B cell (primary cell): ENCODE data around the gene MTCL3.

Source experiments
- EZH2 ChIP-seq: IDR thresholded peaks from 2 replicates; pipeline ENCODE4 v1.6.1; 2012; ENCODE audit warnings: borderline replicate concordance, low read depth, mild to moderate bottlenecking, moderate library complexity, low read length; ENCODE audit not compliant: insufficient read depth, poor library complexity, severe bottlenecking
- TF ChIP-seq, protein P1 (sequence below): fragments of 200-600 bp; IDR thresholded peaks from one replicate; pipeline ENCODE4 v1.8.0; 2022; ENCODE audit warnings: antibody characterized with exemption, mild to moderate bottlenecking

- TF ChIP-seq, protein P1, sequence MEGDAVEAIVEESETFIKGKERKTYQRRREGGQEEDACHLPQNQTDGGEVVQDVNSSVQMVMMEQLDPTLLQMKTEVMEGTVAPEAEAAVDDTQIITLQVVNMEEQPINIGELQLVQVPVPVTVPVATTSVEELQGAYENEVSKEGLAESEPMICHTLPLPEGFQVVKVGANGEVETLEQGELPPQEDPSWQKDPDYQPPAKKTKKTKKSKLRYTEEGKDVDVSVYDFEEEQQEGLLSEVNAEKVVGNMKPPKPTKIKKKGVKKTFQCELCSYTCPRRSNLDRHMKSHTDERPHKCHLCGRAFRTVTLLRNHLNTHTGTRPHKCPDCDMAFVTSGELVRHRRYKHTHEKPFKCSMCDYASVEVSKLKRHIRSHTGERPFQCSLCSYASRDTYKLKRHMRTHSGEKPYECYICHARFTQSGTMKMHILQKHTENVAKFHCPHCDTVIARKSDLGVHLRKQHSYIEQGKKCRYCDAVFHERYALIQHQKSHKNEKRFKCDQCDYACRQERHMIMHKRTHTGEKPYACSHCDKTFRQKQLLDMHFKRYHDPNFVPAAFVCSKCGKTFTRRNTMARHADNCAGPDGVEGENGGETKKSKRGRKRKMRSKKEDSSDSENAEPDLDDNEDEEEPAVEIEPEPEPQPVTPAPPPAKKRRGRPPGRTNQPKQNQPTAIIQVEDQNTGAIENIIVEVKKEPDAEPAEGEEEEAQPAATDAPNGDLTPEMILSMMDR = no peak
- no peak for TF ChIP-seq EZH2
Measured at GRCh38 chr6:127441881-127442280, 77.3 kb downstream of the MTCL3 start.
